Measurements from ENCODE around the gene OSBPL3. TPM values are rescaled to one million over a fixed set of nuclear protein-coding genes. Genes with fewer than 3 reads are reported as not detected.

Gene OSBPL3
- total and polyA plus RNA-seq, 7 donors, result 0.60 to 6.3 (median 1.8) TPM

DNA sequence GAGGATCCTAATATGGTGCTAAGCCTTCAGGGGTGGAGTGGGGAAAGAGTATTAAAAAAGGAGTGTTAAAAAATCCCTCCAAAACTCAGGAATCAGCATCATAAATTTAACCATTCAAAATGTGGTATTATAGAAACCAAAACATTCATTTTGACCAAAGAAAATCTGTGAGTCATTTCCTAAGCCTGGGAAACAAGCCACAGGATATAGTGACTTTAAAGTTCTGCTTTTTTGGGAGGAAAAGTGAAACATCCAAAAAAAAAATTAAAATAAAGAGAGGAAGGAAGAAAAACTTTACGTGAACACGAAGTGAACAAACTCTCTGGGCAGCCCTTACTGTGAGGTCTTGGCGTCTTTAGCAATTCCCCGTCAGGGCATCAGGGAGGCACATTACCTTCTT, 148.7 kb downstream of the OSBPL3 start:
- Histone ChIP-seq H3K9me3 (no peaks in the 10 kb centered on the region), H3K36me3 (no peaks in the 10 kb centered on the region), H3K27me3 (no peaks in the 10 kb centered on the region), H3K4me1 (peaks cover 0 to 12% (median 7%) of the 10 kb centered on the region in 4 donors), H3K4me3 (no peak overlapping the region), H3K27ac (peak overlapping the region in 2 of 4 donors; percentile 37)
- TF ChIP-seq POLR2AphosphoS5 (IDR thresholded peaks at IDR 0.05), result no peak
- TF ChIP-seq EP300 (IDR thresholded peaks at IDR 0.05), result no peak
- TF ChIP-seq POLR2A (IDR thresholded peaks at IDR 0.05), result no peak
- TF ChIP-seq, protein P1, sequence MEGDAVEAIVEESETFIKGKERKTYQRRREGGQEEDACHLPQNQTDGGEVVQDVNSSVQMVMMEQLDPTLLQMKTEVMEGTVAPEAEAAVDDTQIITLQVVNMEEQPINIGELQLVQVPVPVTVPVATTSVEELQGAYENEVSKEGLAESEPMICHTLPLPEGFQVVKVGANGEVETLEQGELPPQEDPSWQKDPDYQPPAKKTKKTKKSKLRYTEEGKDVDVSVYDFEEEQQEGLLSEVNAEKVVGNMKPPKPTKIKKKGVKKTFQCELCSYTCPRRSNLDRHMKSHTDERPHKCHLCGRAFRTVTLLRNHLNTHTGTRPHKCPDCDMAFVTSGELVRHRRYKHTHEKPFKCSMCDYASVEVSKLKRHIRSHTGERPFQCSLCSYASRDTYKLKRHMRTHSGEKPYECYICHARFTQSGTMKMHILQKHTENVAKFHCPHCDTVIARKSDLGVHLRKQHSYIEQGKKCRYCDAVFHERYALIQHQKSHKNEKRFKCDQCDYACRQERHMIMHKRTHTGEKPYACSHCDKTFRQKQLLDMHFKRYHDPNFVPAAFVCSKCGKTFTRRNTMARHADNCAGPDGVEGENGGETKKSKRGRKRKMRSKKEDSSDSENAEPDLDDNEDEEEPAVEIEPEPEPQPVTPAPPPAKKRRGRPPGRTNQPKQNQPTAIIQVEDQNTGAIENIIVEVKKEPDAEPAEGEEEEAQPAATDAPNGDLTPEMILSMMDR (IDR thresholded peaks at IDR 0.05), result no peak
- 63 to 92% methylated on average over 4 of the region's 4 CpGs for WGBS, 2 donors
- intact Hi-C loops (cut with DNase I), result no loop called here
- no peak for DNase-seq

DNA sequence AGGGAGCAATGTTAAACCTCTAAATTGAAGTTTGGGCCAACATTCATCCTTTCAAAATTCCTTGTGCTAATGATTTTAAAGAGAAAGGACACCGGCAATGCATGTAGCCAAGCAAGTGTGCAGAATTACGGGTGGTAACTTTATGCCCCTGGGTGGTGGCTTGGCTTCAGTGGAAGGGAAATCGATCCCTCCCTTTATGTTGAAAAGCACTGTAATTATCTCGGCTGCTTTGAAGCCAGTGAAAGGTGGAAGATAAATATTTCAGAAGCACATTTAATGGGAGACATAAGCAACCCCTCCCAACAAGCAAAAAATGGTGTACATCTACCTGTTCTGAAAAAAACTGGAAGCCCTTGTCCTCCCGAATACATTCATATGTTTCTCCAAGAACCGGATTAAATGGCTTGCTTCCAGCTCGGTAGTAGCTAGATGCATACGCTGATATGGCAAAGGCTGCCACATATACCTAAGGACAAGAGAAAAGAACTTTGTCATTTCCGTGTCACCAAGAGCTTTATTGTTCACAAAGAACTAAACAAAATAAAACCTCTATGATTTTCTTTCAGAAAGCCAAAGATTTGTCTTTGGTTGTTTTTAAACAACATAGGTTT, 149.4 kb downstream of the OSBPL3 start:
- Histone ChIP-seq H3K27ac (peak overlapping the region in 1 of 4 donors; percentile 4), H3K4me3 (no peak overlapping the region), H3K27me3 (no peaks in the 10 kb centered on the region), H3K4me1 (peaks cover 0 to 15% (median 8%) of the 10 kb centered on the region in 4 donors), H3K9me3 (no peaks in the 10 kb centered on the region), H3K36me3 (no peaks in the 10 kb centered on the region)
- WGBS, 2 donors, result 44 to 83% methylated on average over 9 of the region's 9 CpGs
- no peak for DNase-seq
- intact Hi-C loops (cut with DNase I), result no loop called here
- TF ChIP-seq POLR2A (IDR thresholded peaks at IDR 0.05) (no peak), POLR2AphosphoS5 (IDR thresholded peaks at IDR 0.05) (no peak), EP300 (IDR thresholded peaks at IDR 0.05) (no peak)
- TF ChIP-seq, protein P1 (IDR thresholded peaks at IDR 0.05), result no peak

DNA sequence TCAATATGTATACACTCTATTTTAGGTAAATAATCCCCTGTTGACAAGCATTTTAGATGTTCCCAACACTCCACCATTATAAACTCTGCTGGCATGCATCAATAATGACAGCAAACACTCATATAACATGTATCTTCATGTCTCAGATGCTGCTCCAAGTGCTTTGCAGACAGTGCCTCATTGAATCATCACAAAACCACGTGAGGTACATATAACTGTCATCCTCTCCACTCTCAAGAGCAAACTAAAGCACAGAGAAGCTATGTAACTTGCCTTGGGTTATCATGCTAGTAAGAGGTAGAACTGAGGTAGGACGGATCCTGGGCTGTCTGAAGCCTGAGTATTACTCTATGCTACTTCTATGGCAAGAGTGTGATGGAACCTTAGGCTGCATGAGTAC, 150.2 kb downstream of the OSBPL3 start:
- H3K27me3 ChIP-seq, result no peaks in the 10 kb centered on the region
- intact Hi-C loops (cut with DNase I), result no loop called here
- H3K36me3 ChIP-seq, result no peaks in the 10 kb centered on the region
- DNase-seq, result no peak
- 90 to 92% methylated on average over 2 of the region's 2 CpGs for WGBS, 2 donors
- H3K4me1 ChIP-seq, result peaks cover 0 to 16% (median 9%) of the 10 kb centered on the region in 4 donors
- no peaks in the 10 kb centered on the region for H3K9me3 ChIP-seq
- no peak overlapping the region for H3K4me3 ChIP-seq
- no peak overlapping the region for H3K27ac ChIP-seq
- TF ChIP-seq EP300 (IDR thresholded peaks at IDR 0.05) (no peak), POLR2A (IDR thresholded peaks at IDR 0.05) (no peak), POLR2AphosphoS5 (IDR thresholded peaks at IDR 0.05) (no peak)
- TF ChIP-seq, protein P1 (IDR thresholded peaks at IDR 0.05), result no peak

DNA sequence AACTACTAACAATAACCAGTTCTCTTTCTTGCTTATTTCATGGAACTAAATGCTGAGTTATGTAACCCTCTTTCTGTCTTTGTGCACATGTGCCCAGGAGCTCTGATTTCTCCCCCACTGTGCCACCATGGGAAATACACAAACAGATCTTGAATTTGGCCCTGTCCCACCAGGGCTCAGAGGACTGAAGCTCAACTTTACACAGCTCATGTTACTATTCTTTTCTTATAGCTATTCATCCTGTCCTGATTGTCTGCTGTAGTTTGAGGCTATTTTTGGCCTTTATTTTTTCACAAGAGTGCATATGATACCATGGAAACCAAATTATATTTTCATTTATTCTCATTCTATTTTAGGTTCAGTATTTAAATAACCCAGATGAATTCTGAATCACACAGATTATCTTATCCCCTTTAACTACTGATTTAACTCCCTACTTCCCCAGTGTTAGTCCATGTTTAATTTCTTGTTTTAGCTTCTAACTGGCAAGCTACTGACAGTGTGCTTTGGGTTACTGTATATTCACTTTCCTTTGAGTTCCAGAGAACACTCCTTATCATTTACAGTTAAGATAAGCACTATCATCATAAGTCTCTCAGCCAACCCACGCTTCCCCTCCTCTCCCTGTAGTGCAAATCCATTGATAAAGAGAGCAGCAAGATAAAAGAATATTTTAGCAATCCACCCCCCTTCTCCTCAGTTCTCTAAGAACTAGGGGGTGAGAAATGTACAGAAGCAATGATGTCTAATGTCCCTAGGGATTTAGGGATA, 150.9 kb downstream of the OSBPL3 start:
- 23 to 65% methylated on average over 1 of the region's 1 CpG for WGBS, 2 donors
- Histone ChIP-seq H3K4me1 (peaks cover 0 to 16% (median 9%) of the 10 kb centered on the region in 4 donors), H3K27ac (peak overlapping the region in 2 of 4 donors; percentile 12 to 25), H3K9me3 (no peaks in the 10 kb centered on the region), H3K36me3 (no peaks in the 10 kb centered on the region), H3K27me3 (no peaks in the 10 kb centered on the region), H3K4me3 (no peak overlapping the region)
- DNase-seq, result no peak
- TF ChIP-seq POLR2A (IDR thresholded peaks at IDR 0.05) (no peak), POLR2AphosphoS5 (IDR thresholded peaks at IDR 0.05) (no peak), EP300 (IDR thresholded peaks at IDR 0.05) (no peak)
- TF ChIP-seq, protein P1 (IDR thresholded peaks at IDR 0.05), result no peak
- intact Hi-C loops (cut with DNase I), result no loop called here

Measured in sigmoid colon (tissue), 7 donors.